Chondrocyte (in vitro differentiated cells): ENCODE results near the gene C1QTNF1. TPM values are rescaled to one million over a fixed set of nuclear protein-coding genes. Genes with fewer than 3 reads are reported as not detected.
"Not testable (repeated sequence)": the region's sequence is repeated elsewhere in the genome, so short reads cannot be mapped to it uniquely, and the experiment has no call there.

Source experiments
- DNase-seq: peaks from one replicate; pipeline ENCODE4 v3.0.0; 2021; ENCODE audit warnings: mixed read lengths, low spot score
- H3K27ac Mint-ChIP-seq: one replicate; pipeline ENCODE4 v1.8.0; 2021; ENCODE audit warnings: mild to moderate bottlenecking, moderate library complexity, mixed read lengths; ENCODE audit not compliant: unreplicated experiment
- H3K27me3 Mint-ChIP-seq: 2 replicates; pipeline ENCODE4 v1.8.0; 2021; ENCODE audit warnings: low read depth, mixed read lengths
- H3K36me3 Mint-ChIP-seq: 2 replicates; pipeline ENCODE4 v1.8.0; 2021; ENCODE audit warnings: low read depth, mixed read lengths
- H3K4me1 Mint-ChIP-seq: 2 replicates; pipeline ENCODE4 v1.8.0; 2021; ENCODE audit warnings: low read depth, mild to moderate bottlenecking, mixed read lengths
- H3K4me3 Mint-ChIP-seq: one replicate; pipeline ENCODE4 v1.8.0; 2021; ENCODE audit warnings: mild to moderate bottlenecking, moderate library complexity, mixed read lengths; ENCODE audit not compliant: unreplicated experiment
- H3K9me3 Mint-ChIP-seq: 2 replicates; pipeline ENCODE4 v1.8.0; 2021; ENCODE audit warnings: low read depth, mixed read lengths
- CTCF ChIP-seq: fragments of 200-600 bp; sonication (generic); IDR thresholded peaks from 2 replicates; pipeline ENCODE4 v1.5.0; 2021; ENCODE audit warnings: antibody characterized with exemption, mild to moderate bottlenecking, moderate library complexity
- total RNA-seq: library from RNA; stranded (reverse); gene quantifications from 3 replicates; pipeline ENCODE4 v1.2.1, GENCODE V29; 2021

The C1QTNF1 gene
- total RNA-seq, 1 donor from 2014 or later, result 74.7 TPM

- H3K27me3 Mint-ChIP-seq, result peaks cover 9% of the 10 kb centered on the region
- no peak overlapping the region for H3K27ac Mint-ChIP-seq
Measured at GRCh38 chr17:79072544-79072943, 48.6 kb downstream of the C1QTNF1 start.

GRCh38 chr17:79073016-79073705, 49.2 kb downstream of the C1QTNF1 start:
- H3K4me3 Mint-ChIP-seq, result no peak overlapping the region
- peak; percentile 40 for DNase-seq
- peaks cover 10% of the 10 kb centered on the region for H3K4me1 Mint-ChIP-seq
- no peaks in the 10 kb centered on the region for H3K9me3 Mint-ChIP-seq
- H3K36me3 Mint-ChIP-seq, result no peaks in the 10 kb centered on the region
- TF ChIP-seq CTCF, result no peak
- H3K27ac Mint-ChIP-seq, result no peak overlapping the region
- H3K27me3 Mint-ChIP-seq, result peaks cover 9% of the 10 kb centered on the region

More at GRCh38 chr17:79072544-79072943, 48.6 kb downstream of the C1QTNF1 start:
- no peak for TF ChIP-seq CTCF
- Mint-ChIP-seq H3K36me3 (no peaks in the 10 kb centered on the region), H3K9me3 (no peaks in the 10 kb centered on the region), H3K4me3 (no peak overlapping the region), H3K4me1 (peaks cover 10% of the 10 kb centered on the region)
- peak; percentile 86 for DNase-seq

GRCh38 chr17:79073706-79074088, 49.7 kb downstream of the C1QTNF1 start:
- H3K27ac Mint-ChIP-seq, result no peak overlapping the region
- no peaks in the 10 kb centered on the region for H3K9me3 Mint-ChIP-seq
- H3K27me3 Mint-ChIP-seq, result peaks cover 9% of the 10 kb centered on the region
- H3K4me1 Mint-ChIP-seq, result peaks cover 10% of the 10 kb centered on the region
- no peak for TF ChIP-seq CTCF
- no peaks in the 10 kb centered on the region for H3K36me3 Mint-ChIP-seq
- H3K4me3 Mint-ChIP-seq, result no peak overlapping the region
- DNase-seq, result peak; percentile 53

GRCh38 chr17:79074121-79074648, 50.2 kb downstream of the C1QTNF1 start:
- H3K36me3 Mint-ChIP-seq, H3K9me3 Mint-ChIP-seq, H3K27me3 Mint-ChIP-seq: not testable (repeated sequence)
- peaks cover 10% of the 10 kb centered on the region for H3K4me1 Mint-ChIP-seq
- H3K4me3 Mint-ChIP-seq, result peak overlapping the region; percentile 65
- peak; percentile 27 for DNase-seq
- H3K27ac Mint-ChIP-seq, result peak overlapping the region; percentile 54

- no peaks in the 10 kb centered on the region for H3K9me3 Mint-ChIP-seq
- H3K4me3 Mint-ChIP-seq, result peak within 1 kb of the TSS; percentile 85
- peaks cover 10% of the 10 kb centered on the region for H3K4me1 Mint-ChIP-seq
- peak within 1 kb of the TSS; percentile 59 for H3K27ac Mint-ChIP-seq
- H3K27me3 Mint-ChIP-seq, result peaks cover 7% of the 10 kb centered on the region
- TF ChIP-seq CTCF, result peak; percentile 14
- H3K36me3 Mint-ChIP-seq, result peaks cover 2% of the 10 kb centered on the region
- peak; percentile 95 for DNase-seq
Measured at GRCh38 chr17:79074649-79075445, 50.9 kb downstream of the C1QTNF1 start, which contains the start of gene ENGASE. TSS of gene ENGASE (plus strand) at chr17:79074824. CDS start at chr17:79074945, 121 bp downstream.
